Stimulated activated CD8-positive, alpha-beta memory T cell treated with anti-CD3 and anti-CD28 coated beads, Interleukin-15, amount 100 ng/mL, for 24 hours (primary cell): Measurements from ENCODE around the gene COTL1.
A peak's percentile ranks its signal among the peaks of the same experiment; 100 is the strongest.

Experiments
- DNase-seq: peaks from one replicate; pipeline ENCODE4 v3.0.0-alpha.2; 2020; ENCODE audit warnings: low read depth

Gene COTL1, protein sequence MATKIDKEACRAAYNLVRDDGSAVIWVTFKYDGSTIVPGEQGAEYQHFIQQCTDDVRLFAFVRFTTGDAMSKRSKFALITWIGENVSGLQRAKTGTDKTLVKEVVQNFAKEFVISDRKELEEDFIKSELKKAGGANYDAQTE

GRCh38 chr16:84617791-84618580 is at the start of gene COTL1:
Gene COTL1 (minus strand): TSS chr16:84618078. CDS start chr16:84617914, 164 bp downstream.
- peak; percentile 88 for DNase-seq

DNA sequence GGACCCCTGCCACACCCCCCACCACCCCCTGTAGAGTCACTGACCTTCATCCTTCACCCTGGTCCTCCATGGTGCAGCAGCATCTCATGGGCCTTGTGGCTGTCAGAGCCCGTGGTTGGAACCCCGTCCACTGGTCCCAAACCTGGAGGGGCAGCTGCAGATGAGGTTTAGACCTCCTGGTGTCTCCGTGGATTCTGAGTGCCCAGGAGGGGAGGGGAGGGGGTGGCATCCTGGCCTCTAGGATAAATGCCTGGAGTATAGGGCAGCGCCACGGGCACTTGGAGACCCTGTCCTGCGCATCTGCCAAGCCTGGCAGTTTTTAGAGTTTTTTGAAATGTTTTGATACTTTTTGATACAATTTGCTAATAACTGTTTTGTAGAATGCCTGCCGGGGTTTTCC is 48.0 kb upstream of the COTL1 start:
- DNase-seq = no peak

DNA sequence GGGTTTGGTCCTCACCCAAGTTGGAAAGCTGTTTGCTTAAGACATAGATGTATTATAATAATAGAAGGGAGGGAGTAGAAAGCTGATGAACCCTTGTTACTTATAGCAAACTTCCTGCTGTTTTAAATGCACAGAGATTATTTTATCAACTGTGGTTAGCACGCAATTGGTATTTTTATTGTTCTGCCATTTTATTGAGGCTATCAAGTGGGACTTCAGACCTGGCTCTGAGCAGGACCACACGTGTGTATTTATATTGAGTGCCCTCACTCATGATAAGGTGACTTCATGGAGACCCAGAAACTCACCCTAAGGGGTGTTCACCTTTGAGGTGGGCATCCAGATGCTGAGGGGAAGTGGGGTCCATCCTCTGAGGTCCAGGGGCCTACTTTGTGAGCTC is 47.5 kb upstream of the COTL1 start:
- no peak for DNase-seq

- DNase-seq = no peak
Measured at GRCh38 chr16:84663433-84664101, 45.7 kb upstream of the COTL1 start.

DNA sequence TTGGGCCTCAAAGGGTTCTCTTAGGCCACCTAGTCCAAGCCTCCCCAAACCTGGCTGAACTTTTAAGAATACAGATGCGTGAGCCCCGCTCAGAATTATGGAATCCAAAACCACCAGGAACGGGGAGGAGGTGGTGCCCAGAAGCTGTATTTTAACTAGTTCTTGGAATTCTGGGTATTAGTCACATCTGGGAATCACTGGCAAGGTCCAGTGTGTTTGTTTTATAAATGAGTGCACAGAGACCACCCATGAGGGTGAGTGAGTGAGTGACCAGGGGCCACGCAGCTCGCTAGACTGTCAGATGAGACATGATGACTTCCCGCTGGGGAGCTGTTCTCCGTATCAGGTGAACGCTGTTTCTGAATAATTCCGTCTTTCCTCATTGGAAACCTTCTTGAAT is 44.6 kb upstream of the COTL1 start:
- no peak for DNase-seq

DNA sequence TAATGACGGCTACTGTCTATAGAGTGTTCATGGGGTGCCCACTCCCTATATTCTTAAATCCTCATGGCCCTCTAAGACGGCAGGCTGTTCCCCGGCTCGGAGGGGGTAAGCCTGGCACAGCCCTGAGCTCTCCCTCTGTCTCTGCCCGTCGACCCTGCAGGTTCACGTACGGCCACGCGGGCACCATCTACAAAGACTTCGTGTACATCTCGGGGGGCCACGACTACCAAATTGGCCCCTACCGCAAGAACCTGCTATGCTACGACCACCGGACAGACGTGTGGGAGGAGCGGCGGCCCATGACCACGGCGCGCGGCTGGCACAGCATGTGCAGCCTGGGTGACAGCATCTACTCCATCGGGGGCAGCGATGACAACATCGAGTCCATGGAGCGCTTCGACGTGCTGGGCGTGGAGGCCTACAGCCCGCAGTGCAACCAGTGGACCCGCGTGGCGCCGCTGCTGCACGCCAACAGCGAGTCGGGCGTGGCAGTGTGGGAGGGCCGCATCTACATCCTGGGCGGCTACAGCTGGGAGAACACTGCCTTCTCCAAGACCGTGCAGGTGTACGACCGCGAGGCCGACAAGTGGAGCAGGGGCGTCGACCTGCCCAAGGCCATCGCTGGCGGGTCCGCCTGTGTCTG is 43.7 kb upstream of the COTL1 start:
- no peak for DNase-seq

GRCh38 chr16:84660973-84661372 is 43.1 kb upstream of the COTL1 start:
- no peak for DNase-seq

GRCh38 chr16:84659656-84660300 is 41.9 kb upstream of the COTL1 start:
- no peak for DNase-seq

DNA sequence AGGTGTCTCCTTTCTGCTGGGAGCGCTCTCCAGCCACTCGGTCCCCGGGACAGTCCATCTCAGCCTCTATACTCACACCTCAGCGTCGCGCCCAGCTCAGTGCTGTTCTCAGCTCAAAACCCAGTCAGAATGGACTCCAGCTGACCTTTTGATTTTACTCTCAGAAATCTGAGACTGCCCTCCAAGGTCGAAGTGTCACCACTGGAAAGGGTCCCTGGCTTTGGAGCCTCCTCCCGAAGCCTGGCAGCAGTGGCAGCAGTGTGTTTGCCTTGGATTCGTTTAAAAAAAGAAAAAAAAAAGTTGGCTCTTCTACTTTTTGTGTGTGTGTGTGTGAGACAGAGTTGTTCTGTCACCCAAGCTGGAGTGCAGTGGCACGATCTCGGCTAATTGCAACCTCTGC is 40.8 kb upstream of the COTL1 start:
- DNase-seq = no peak

- DNase-seq = no peak
Measured at GRCh38 chr16:84657229-84657837, 39.5 kb upstream of the COTL1 start.

DNA sequence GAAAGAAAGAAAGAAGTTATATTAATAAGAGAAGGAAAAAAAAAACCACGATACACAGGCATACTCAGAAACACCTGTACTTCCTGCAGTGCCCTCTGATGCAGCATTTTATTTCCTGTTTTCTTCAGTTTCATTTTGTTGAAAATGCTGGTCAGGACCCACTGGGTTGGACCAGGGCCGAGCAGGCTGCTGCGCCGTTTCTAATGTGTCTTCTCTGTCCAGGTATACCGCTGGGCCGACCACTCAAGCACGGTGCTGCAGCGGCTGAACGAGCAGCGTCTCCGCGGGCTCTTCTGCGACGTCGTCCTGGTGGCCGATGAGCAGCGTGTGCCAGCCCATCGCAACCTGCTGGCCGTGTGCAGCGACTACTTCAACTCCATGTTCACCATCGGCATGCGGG is 38.8 kb upstream of the COTL1 start:
- no peak for DNase-seq

- no peak for DNase-seq
Measured at GRCh38 chr16:84654998-84655397, 37.1 kb upstream of the COTL1 start.

DNA sequence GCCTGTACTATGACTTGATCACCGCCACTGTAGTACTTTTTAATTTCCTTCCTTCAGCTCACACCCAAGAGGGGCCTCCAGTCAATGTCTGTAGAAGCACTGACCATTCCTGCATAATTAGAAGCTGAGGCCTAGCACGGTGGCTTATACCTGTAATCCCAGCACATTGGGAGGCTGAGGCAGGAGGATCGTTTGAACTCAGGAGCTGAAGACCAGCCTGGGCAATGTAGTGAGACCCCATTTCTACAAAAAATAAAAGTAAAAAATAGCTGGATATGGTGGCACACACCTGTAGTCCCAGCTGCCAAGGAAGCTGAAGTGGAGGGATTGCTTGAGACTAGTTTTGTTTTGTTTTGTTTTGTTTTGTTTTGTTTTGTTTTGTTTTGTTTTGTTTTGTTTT is 36.4 kb upstream of the COTL1 start:
- no peak for DNase-seq

DNA sequence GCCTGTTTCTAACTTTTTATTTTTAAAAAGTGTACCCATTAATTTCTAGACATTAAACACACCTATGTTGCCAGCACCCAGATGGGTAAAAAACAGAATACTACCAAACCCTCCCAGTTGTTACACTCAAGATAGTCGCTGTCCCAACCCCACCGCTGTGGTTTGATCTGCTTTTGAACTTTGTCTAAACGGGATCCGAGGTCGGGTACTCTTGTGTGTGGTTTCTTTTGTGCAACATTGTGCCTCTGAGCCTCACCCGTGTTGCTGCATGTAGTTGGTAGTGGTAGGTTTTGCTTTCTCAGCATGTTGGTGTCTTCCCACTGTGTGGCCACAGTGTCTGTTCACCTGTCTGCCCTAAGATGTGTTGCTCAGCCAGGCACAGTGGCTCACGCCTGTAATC is 34.7 kb upstream of the COTL1 start:
- DNase-seq = no peak

DNA sequence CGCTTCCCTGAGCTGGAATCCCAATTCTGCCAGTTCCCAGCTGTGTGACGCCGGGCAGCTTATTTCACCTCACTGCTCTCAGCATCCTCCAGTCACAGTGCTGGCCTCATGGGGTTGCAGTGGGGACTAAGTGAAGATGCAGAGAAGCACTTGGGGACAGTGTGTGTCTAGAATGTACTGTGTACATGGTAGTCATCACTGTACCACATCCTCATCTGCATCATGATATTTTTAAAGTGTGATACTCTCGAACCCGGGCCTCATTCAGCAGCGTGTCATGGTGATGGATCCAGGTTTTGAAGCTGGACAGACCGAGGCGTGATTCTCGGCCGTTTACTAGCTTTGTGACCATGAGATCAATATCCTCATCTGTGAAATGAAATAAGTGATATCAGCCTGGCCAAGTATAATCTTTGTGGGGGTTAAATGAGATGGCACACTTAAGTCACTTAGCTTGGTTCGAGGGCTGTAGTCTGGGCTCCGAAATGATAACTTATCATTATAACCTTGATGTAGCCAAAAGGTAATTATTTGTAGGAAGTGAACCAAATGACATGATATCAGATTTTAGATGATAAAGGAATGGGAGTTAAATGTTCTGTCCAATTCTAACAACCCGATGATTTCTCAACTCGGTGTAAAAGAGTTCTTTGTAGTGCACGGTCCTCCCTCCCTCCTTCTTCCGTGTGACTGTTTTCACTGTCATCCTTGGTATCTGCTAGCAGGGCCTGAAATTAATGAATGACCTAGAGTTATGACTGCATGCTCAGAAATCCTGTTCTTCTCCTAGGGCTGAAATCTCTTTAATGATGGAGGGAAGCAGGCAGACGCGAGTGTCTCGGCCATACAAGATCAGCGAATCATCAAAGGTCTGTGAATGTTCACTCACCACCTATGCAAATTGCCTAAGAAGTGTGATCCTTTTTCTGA is 32.4 kb upstream of the COTL1 start:
- no peak for DNase-seq

DNA sequence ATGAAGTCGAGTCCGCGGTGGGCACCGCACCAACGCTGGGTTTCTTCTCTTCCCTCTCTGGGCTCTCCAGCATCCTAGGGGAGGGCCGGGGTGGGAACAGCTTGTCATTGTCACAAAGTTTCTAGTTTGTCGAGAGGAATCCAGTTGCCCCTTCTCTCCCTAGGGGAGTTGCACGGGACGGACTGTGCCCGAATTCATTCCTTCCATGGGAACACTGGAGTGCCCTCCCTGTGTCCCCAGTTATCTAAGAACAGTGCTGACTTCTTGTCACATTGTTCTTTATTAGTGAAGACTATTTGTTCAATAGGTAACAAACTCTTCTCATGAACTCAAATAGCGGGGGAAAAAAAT is 31.6 kb upstream of the COTL1 start:
- DNase-seq = no peak

DNA sequence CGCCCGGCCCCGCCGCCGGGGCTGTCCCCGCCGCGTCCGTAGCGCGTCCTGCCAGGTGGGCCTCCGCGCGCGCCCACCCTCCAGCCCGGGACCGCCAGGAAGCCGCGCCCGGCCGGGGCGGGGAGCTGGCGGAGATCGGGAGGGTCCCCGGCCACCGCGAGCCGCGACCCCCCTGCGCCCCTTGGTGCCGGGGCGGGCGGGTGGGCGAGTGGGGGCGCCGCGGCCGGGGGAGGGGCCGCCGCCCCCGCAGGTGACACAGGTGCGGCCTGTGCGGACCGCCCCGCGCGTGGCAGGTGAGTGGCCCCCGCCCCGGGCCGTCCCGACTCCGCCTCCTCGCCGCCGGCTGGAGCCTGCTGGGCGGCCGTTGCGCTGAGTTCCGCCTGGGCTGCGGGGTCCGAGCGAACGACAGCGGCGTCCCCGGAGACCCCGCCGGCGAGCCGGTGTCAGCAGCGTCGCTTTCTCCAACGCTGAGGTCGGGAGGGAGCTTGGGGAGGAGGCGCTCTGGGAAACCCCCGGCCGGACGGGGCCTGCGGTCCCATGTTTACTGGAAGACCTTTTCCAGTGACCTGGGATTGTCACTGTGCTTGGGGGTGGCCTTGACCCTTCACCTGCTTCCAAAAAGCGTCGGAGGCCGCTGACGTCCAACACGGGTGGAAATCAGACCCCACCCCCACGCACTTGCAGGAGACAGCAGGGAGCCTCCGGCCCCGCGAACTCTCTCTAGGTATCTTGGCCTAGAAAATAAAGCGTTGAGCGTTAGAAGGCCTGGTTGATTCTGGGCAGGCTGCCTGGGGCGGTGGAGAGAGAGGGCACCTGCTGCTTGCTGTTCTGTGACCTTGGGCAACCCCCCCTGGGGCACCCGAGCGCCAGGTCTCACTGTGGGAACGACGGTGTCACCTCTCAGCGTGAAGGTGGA is 31.0 kb upstream of the COTL1 start:
- no peak for DNase-seq

- DNase-seq = peak; percentile 53
Measured at GRCh38 chr16:84647828-84648594, 30.1 kb upstream of the COTL1 start, which contains the start of gene KLHL36. Gene KLHL36 (plus strand): TSS chr16:84648511. CDS start chr16:84650868, 2,357 bp downstream.

DNA sequence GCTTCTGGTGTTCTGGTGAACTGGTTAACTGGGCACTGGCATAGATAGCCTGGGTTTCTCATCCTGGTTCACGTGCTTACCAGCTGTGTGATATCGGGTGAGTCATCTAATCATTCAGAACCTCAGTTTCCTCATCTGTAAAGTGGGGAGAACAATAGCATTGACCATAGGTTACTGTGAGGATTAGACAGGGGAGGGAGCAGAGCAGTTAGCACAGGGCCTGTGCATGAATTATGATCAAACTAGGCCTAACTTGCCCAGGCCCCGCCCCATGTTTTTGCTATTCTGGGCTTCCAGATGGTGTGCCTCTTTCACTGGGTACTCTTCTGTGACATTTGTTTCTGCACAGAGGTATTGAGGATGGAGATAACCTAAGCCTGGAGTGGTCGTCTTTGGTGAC is 25.8 kb upstream of the COTL1 start:
- no peak for DNase-seq
